HPDE6-E6E7 (cell line): ENCODE results near the gene TULP3.

ENCODE experiments used
- DNase-seq: peaks from one replicate; pipeline ENCODE4 v3.0.0; 2011; ENCODE audit warnings: missing footprints; ENCODE audit errors: extremely low spot score

Gene TULP3

GRCh38 chr12:2925322-2925995 lies 34.8 kb downstream of the TULP3 start:
- DNase-seq = peak; percentile 13

GRCh38 chr12:2930865-2931264 lies 40.2 kb downstream of the TULP3 start:
- no peak for DNase-seq

- DNase-seq = no peak
These were observed 42.9 kb downstream of the TULP3 start for GRCh38 chr12:2933586-2933985.

GRCh38 chr12:2934371-2934770 lies 43.7 kb downstream of the TULP3 start:
- no peak for DNase-seq

GRCh38 chr12:2936301-2936700 lies 45.6 kb downstream of the TULP3 start:
- DNase-seq = no peak

- no peak for DNase-seq
These were observed 46.8 kb downstream of the TULP3 start for GRCh38 chr12:2937500-2937899.

GRCh38 chr12:2939191-2939590 lies 48.5 kb downstream of the TULP3 start:
- DNase-seq = no peak

GRCh38 chr12:2940564-2940963 lies 49.9 kb downstream of the TULP3 start:
- DNase-seq = no peak

GRCh38 chr12:2941524-2941923 lies 50.8 kb downstream of the TULP3 start:
- no peak for DNase-seq

GRCh38 chr12:2944401-2945047 lies 53.8 kb downstream of the TULP3 start:
- peak; percentile 55 for DNase-seq

- DNase-seq = no peak
These were observed 58.7 kb downstream of the TULP3 start for GRCh38 chr12:2949411-2949810.

GRCh38 chr12:2955888-2956287 lies 65.2 kb downstream of the TULP3 start:
- DNase-seq = no peak

- no peak for DNase-seq
These were observed 67.2 kb downstream of the TULP3 start for GRCh38 chr12:2957816-2958431.

GRCh38 chr12:2958432-2959191 lies 67.9 kb downstream of the TULP3 start:
- DNase-seq = peak; percentile 55

GRCh38 chr12:2959192-2959504 lies 68.5 kb downstream of the TULP3 start, which contains the start of gene TEAD4:
TSS of gene TEAD4 (plus strand) at chr12:2959397.
- peak; percentile 74 for DNase-seq

- peak; percentile 45 for DNase-seq
These were observed 69.1 kb downstream of the TULP3 start for GRCh38 chr12:2959505-2960389.

GRCh38 chr12:2960390-2960956 lies 69.8 kb downstream of the TULP3 start:
- no peak for DNase-seq

- DNase-seq = no peak
These were observed 70.4 kb downstream of the TULP3 start for GRCh38 chr12:2960996-2961616.

GRCh38 chr12:2961705-2962104 lies 71.0 kb downstream of the TULP3 start:
- DNase-seq = no peak

GRCh38 chr12:2963154-2963759 lies 72.6 kb downstream of the TULP3 start:
- DNase-seq = no peak
